Esophagus squamous epithelium (tissue), 5 donors: Measurements from ENCODE around the gene PSENEN. TPM values are rescaled to one million over a fixed set of nuclear protein-coding genes. Genes with fewer than 3 reads are reported as not detected.

Experiments used
- DNase-seq: peaks from one replicate; lab custom pipeline; 2025; lab: John Stamatoyannopoulos, UW
- H3K27ac ChIP-seq, 4 donors: fragments of 200-600 bp; sonication (generic); one replicate each; pipeline ENCODE4 v1.5.1; 2016 to 2019; ENCODE audit warnings: mild to moderate bottlenecking in 1 of 4
- H3K27me3 ChIP-seq, 4 donors: fragments of 200-600 bp; sonication (generic); 1 replicate in 3 of 4; 2 replicates in 1 of 4; pipeline versions ENCODE4 v1.5.1 to v1.6.0; 2017 to 2021; ENCODE audit warnings: antibody characterized with exemption in 1 of 4
- H3K36me3 ChIP-seq, 3 donors: fragments of 200-600 bp; sonication (generic); one replicate each; pipeline ENCODE4 v1.5.1; 2016 to 2019
- H3K4me1 ChIP-seq, 3 donors: fragments of 200-600 bp; sonication (generic); one replicate each; pipeline ENCODE4 v1.5.1; 2017 to 2019
- H3K4me3 ChIP-seq, 4 donors: fragments of 200-600 bp; sonication (generic); 1 replicate in 3 of 4; 2 replicates in 1 of 4; pipeline ENCODE4 v1.5.1; 2016 to 2019; ENCODE audit warnings: mild to moderate bottlenecking in 2 of 4, moderate library complexity in 1 of 4
- H3K9me3 ChIP-seq, 3 donors: fragments of 200-600 bp; sonication (generic); one replicate each; pipeline ENCODE4 v1.5.1; 2016 to 2019
- CTCF ChIP-seq, 6 experiments: fragments of 450-650 bp in 4 of 6; fragments of 200-600 bp in 2 of 6; sonication (generic) in 2 of 6; IDR thresholded peaks; one replicate each; pipeline ENCODE4 v1.5.1; 2016 to 2019; ENCODE audit warnings: antibody characterized with exemption in 6 of 6, mild to moderate bottlenecking in 4 of 6, moderate library complexity in 4 of 6
- POLR2A ChIP-seq, 4 donors: fragments of 450-650 bp; IDR thresholded peaks; one replicate each; pipeline ENCODE4 v1.6.1; 2017; ENCODE audit warnings: antibody characterized with exemption in 4 of 4, mild to moderate bottlenecking in 4 of 4, moderate library complexity in 3 of 4
- WGBS, 2 donors: methylation state at CpG; one replicate each; pipeline ENCODE4 v1.1.5; 2018; 5-methylcytosine and 5-hydroxymethylcytosine counted together
- intact Hi-C: fragments of 100-400 bp; cut with DNase I; formaldehyde crosslinking; loops from one replicate; pipeline ENCODE4 v1.15.0; 2022
- total RNA-seq, 4 donors: library from RNA; depleted of rRNA; stranded (reverse); fragments of >200 nt; gene quantifications; one replicate each; pipeline ENCODE4 v1.1.0, GENCODE V29; 2016
- donor health status: DM: yes; HTN: yes; CAD: no.

PSENEN gene
- total RNA-seq, 4 donors from 2014 or later: 23.3 to 33.9 (median 32.3) TPM

- no peaks in the 10 kb centered on the region for H3K9me3 ChIP-seq
- 88 to 98% methylated on average over 4 to 5 of the region's 5 CpGs for WGBS, 2 donors
- H3K4me3 ChIP-seq: no peak overlapping the region
- no peaks in the 10 kb centered on the region for H3K27me3 ChIP-seq
- H3K36me3 ChIP-seq: peaks cover 8 to 42% (median 21%) of the 10 kb centered on the region in 3 donors
- no peak for DNase-seq
- TF ChIP-seq CTCF (IDR thresholded peaks at IDR 0.05) (no peak), POLR2A (IDR thresholded peaks at IDR 0.05) (no peak)
- H3K27ac ChIP-seq: peak overlapping the region in 1 of 4 donors; percentile 17
- intact Hi-C loops: no loop called here
- H3K4me1 ChIP-seq: peaks cover 15 to 53% (median 36%) of the 10 kb centered on the region in 3 donors
Observed at GRCh38 chr19:35750167-35750566, 4.7 kb downstream of the PSENEN start.

- Histone ChIP-seq H3K4me1 (peaks cover 34 to 57% (median 40%) of the 10 kb centered on the region in 3 donors), H3K27ac (no peak overlapping the region), H3K27me3 (no peaks in the 10 kb centered on the region), H3K4me3 (no peak overlapping the region), H3K9me3 (no peaks in the 10 kb centered on the region), H3K36me3 (peaks cover 8 to 36% (median 21%) of the 10 kb centered on the region in 3 donors)
- intact Hi-C loops: no loop called here
- WGBS, 2 donors: 86 to 90% methylated on average over 8 to 9 of the region's 14 CpGs
- no peak for TF ChIP-seq POLR2A (IDR thresholded peaks at IDR 0.05)
- TF ChIP-seq CTCF (IDR thresholded peaks at IDR 0.05): no peak
- DNase-seq: no peak
Observed at GRCh38 chr19:35751839-35752745, 6.6 kb downstream of the PSENEN start.

GRCh38 chr19:35752746-35753350, 7.4 kb downstream of the PSENEN start:
- Histone ChIP-seq H3K4me3 (no peak overlapping the region), H3K9me3 (no peaks in the 10 kb centered on the region), H3K4me1 (peaks cover 34 to 56% (median 43%) of the 10 kb centered on the region in 3 donors), H3K27ac (no peak overlapping the region), H3K36me3 (peaks cover 8 to 36% (median 21%) of the 10 kb centered on the region in 3 donors), H3K27me3 (no peaks in the 10 kb centered on the region)
- WGBS, 2 donors: 92 to 93% methylated on average over 7 to 12 of the region's 20 CpGs
- intact Hi-C loops: no loop called here
- TF ChIP-seq CTCF (IDR thresholded peaks at IDR 0.05): no peak
- no peak for TF ChIP-seq POLR2A (IDR thresholded peaks at IDR 0.05)
- no peak for DNase-seq

- Histone ChIP-seq H3K27ac (peak overlapping the region in 3 of 4 donors; percentile 93 to 98 (median 98)), H3K27me3 (no peaks in the 10 kb centered on the region), H3K9me3 (no peaks in the 10 kb centered on the region), H3K4me3 (no peak overlapping the region), H3K4me1 (peaks cover 37 to 57% (median 43%) of the 10 kb centered on the region in 3 donors), H3K36me3 (peaks cover 8 to 36% (median 21%) of the 10 kb centered on the region in 3 donors)
- 95 to 100% methylated on average over 6 to 10 of the region's 20 CpGs for WGBS, 2 donors
- DNase-seq: no peak
- TF ChIP-seq CTCF (IDR thresholded peaks at IDR 0.05) (no peak), POLR2A (IDR thresholded peaks at IDR 0.05) (no peak)
- intact Hi-C loops: no loop called here
Observed at GRCh38 chr19:35753634-35754369, 8.4 kb downstream of the PSENEN start.
